HCT116 (cell line): ENCODE measurements around the gene FUNDC2. TPM values are rescaled to one million over a fixed set of nuclear protein-coding genes. Genes with fewer than 3 reads are reported as not detected.

ENCODE experiments used
- ATAC-seq: fragments of 200-7000 bp; cut with Tn5 transposase; 2 replicates; pipeline ENCODE4 v1.9.1; 2020; ENCODE audit warnings: mild to moderate bottlenecking, moderate library complexity
- BruUV-seq: library from RNA; stranded (reverse); fragments of 400-500 nt; replicated peaks from 2 replicates; lab custom pipeline; 2021; lab: Mats Ljungman, UMichigan
- CTCF ChIA-PET: fragments of 300-600 bp; sonication (Branson Sonifier 250); formaldehyde crosslinking; loops from one replicate; lab custom pipeline; 2021; ENCODE audit warnings: antibody characterized with exemption; lab: Charles Lee
- POLR2A ChIA-PET: fragments of 300-600, 350-600 bp; sonication (Branson Sonifier 250); formaldehyde crosslinking; loops from one replicate; lab custom pipeline; 2021; ENCODE audit warnings: antibody characterized with exemption; lab: Charles Lee
- RAD21 ChIA-PET, 2 experiments: fragments of 300-600 bp; sonication (Branson Sonifier 250); formaldehyde crosslinking; loops; one replicate each; lab custom pipeline; 2023; ENCODE audit warnings: low total read pairs in 2 of 2; ENCODE audit not compliant: uncharacterized antibody in 2 of 2, unreplicated experiment in 2 of 2, low non-redundant PET in 1 of 2; lab: Charles Lee
- DNase-seq: peaks from one replicate; pipeline ENCODE4 v3.0.0-alpha.2; 2010; ENCODE audit warnings: low read depth, low spot score
- H2AFZ ChIP-seq: fragments of 200-600 bp; shearing (Covaris generic), sonication (generic); 2 replicates; pipeline ENCODE4 v1.6.1; 2017; ENCODE audit warnings: low read depth, mixed run types, mixed read lengths, antibody characterized with exemption, low read length; ENCODE audit not compliant: poor library complexity, severe bottlenecking
- H3K27ac ChIP-seq: 2 replicates; pipeline ENCODE4 v1.5.1; 2012; ENCODE audit warnings: low read depth, low read length
- H3K27me3 ChIP-seq: fragments of 200-600 bp; sonication (generic); 2 replicates; pipeline ENCODE4 v1.6.1; 2016; ENCODE audit warnings: mixed run types, low read length, mixed read lengths; ENCODE audit not compliant: insufficient read depth
- H3K36me3 ChIP-seq, 2 experiments: fragments of 200-500 bp in 1 of 2; fragments of 200-600 bp in 1 of 2; sonication (Bioruptor generic) in 1 of 2; sonication (generic) in 1 of 2; 2 replicates each; pipeline versions ENCODE4 v1.5.1 to v1.6.1; 2014 to 2016; ENCODE audit warnings: low read length in 2 of 2, inconsistent platforms in 1 of 2, mixed read lengths in 1 of 2, mixed run types in 1 of 2; ENCODE audit not compliant: insufficient read depth in 2 of 2, control insufficient read depth in 1 of 2
- H3K4me1 ChIP-seq, 2 experiments: fragments of 200-600 bp in 1 of 2; sonication (generic) in 1 of 2; 2 replicates each; pipeline versions ENCODE4 v1.5.1 to v1.6.1; 2012 to 2017; ENCODE audit warnings: low read length in 2 of 2, inconsistent platforms in 1 of 2, mild to moderate bottlenecking in 1 of 2, mixed read lengths in 1 of 2, mixed run types in 1 of 2, moderate library complexity in 1 of 2; ENCODE audit not compliant: insufficient read depth in 2 of 2, control insufficient read depth in 1 of 2
- H3K4me2 ChIP-seq: fragments of 200-600 bp; sonication (generic); 2 replicates; pipeline ENCODE4 v1.6.1; 2017; ENCODE audit warnings: mixed run types, low read length, mixed read lengths
- H3K4me3 ChIP-seq, 2 experiments: fragments of 200-600 bp in 1 of 2; sonication (generic) in 1 of 2; replicated peaks in 1 of 2; 2 replicates each; pipeline ENCODE4 v1.5.1; 2011 to 2016; ENCODE audit warnings: low read length in 2 of 2, control low read depth in 1 of 2, low read depth in 1 of 2, mild to moderate bottlenecking in 1 of 2, mixed read lengths in 1 of 2, mixed run types in 1 of 2
- H3K79me2 ChIP-seq: fragments of 200-600 bp; sonication (generic); 2 replicates; pipeline ENCODE4 v1.6.1; 2017; ENCODE audit warnings: mild to moderate bottlenecking, mixed run types, low read length, moderate library complexity, mixed read lengths; ENCODE audit not compliant: insufficient read depth
- H3K9ac ChIP-seq: fragments of 200-600 bp; sonication (generic); 2 replicates; pipeline ENCODE4 v1.6.1; 2016; ENCODE audit warnings: low read length, mixed read lengths
- H3K9me2 ChIP-seq: fragments of 200-600 bp; sonication (generic), shearing (Covaris generic); 2 replicates; pipeline ENCODE4 v1.6.1; 2017; ENCODE audit warnings: mixed run types, mild to moderate bottlenecking, moderate library complexity; ENCODE audit not compliant: insufficient read depth
- H3K9me3 ChIP-seq, 2 experiments: fragments of 200-500 bp in 1 of 2; fragments of 200-600 bp in 1 of 2; sonication (Bioruptor generic) in 1 of 2; sonication (generic) in 1 of 2; 2 replicates each; pipeline ENCODE4 v1.6.1; 2014 to 2017; ENCODE audit warnings: low read length in 2 of 2, mixed read lengths in 2 of 2, inconsistent platforms in 1 of 2, low read depth in 1 of 2, mild to moderate bottlenecking in 1 of 2, mixed run types in 1 of 2, moderate library complexity in 1 of 2; ENCODE audit not compliant: control insufficient read depth in 1 of 2, insufficient read depth in 1 of 2
- H4K20me1 ChIP-seq: fragments of 200-600 bp; sonication (generic), shearing (Covaris generic); 2 replicates; pipeline ENCODE4 v1.6.1; 2017; ENCODE audit warnings: mixed run types, mild to moderate bottlenecking, moderate library complexity; ENCODE audit not compliant: insufficient read depth
- ATF3 ChIP-seq: IDR thresholded peaks from 2 replicates; pipeline ENCODE4 v1.6.1; 2012
- CBX3 ChIP-seq: IDR thresholded peaks from 2 replicates; pipeline ENCODE4 v1.6.1; 2012; ENCODE audit warnings: low read depth
- ELF1 ChIP-seq: IDR thresholded peaks from 2 replicates; pipeline ENCODE4 v1.6.1; 2012; ENCODE audit warnings: low read depth, borderline replicate concordance
- MAX ChIP-seq: IDR thresholded peaks from 2 replicates; pipeline ENCODE4 v1.6.1; 2012
- POLR2AphosphoS5 ChIP-seq: IDR thresholded peaks from 2 replicates; pipeline ENCODE4 v1.6.1; 2011; ENCODE audit warnings: mild to moderate bottlenecking, low read depth, low read length, moderate library complexity
- SRF ChIP-seq: IDR thresholded peaks from 2 replicates; pipeline ENCODE4 v1.6.1; 2012; ENCODE audit warnings: low read depth
- intact Hi-C: fragments of 100-400 bp; cut with micrococcal nuclease; formaldehyde crosslinking; loops from 2 replicates; pipeline ENCODE4 v1.10.0; 2022
- total RNA-seq: library from RNA; stranded (reverse); gene quantifications from one replicate; pipeline ENCODE4 v1.2.1, GENCODE V29; 2021; ENCODE audit not compliant: unreplicated experiment

FUNDC2 gene
- total RNA-seq, 1 experiment from 2014 or later = 32.5 TPM

- Histone ChIP-seq H3K9me2 (no peaks in the 10 kb centered on the region), H3K4me1 (peaks cover 8 to 19% of the 10 kb centered on the region in 2 experiments), H3K36me3 (no peaks in the 10 kb centered on the region), H3K4me3 (no peak overlapping the region), H3K4me2 (peak overlapping the region; percentile 78), H2AFZ (no peak overlapping the region), H3K79me2 (peaks cover 13% of the 10 kb centered on the region; the same call in 1 of the 2 replicates), H3K27me3 (no peaks in the 10 kb centered on the region), H3K9me3 (no peaks in the 10 kb centered on the region), H3K9ac (no peak overlapping the region; the same call in none of the 2 replicates), H3K27ac (no peak overlapping the region), H4K20me1 (no peaks in the 10 kb centered on the region)
- TF ChIP-seq ELF1 (no peak), ATF3 (no peak)
- ChIA-PET CTCF (no interaction called here), RAD21 (no interaction called here), POLR2A (no interaction called here)
- DNase-seq = no peak
- no TSS peak for BruUV-seq
- intact Hi-C loops = no loop called here
- ATAC-seq = no peak
Measured at GRCh38 chrX:155028877-155029291, 2.2 kb downstream of the FUNDC2 start.

- no TSS peak for BruUV-seq
- no peaks in the 10 kb centered on the region for H3K9me2 ChIP-seq
- H3K4me3 ChIP-seq = no peak overlapping the region
- H3K9ac ChIP-seq = no peak overlapping the region
- H4K20me1 ChIP-seq = no peaks in the 10 kb centered on the region
- H3K9me3 ChIP-seq = no peaks in the 10 kb centered on the region
- intact Hi-C loops = no loop called here
- TF ChIP-seq CBX3 (no peak), ATF3 (no peak), SRF (no peak), MAX (no peak), POLR2AphosphoS5 (no peak)
- H2AFZ ChIP-seq = no peak overlapping the region
- H3K79me2 ChIP-seq = peaks cover 13% of the 10 kb centered on the region; the same call in 1 of the 2 replicates
- H3K27me3 ChIP-seq = no peaks in the 10 kb centered on the region
- ChIA-PET POLR2A (no interaction called here), CTCF (no interaction called here), RAD21 (no interaction called here)
- ATAC-seq = no peak
- no peaks in the 10 kb centered on the region for H3K36me3 ChIP-seq
- H3K4me2 ChIP-seq = no peak overlapping the region
- peaks cover 6 to 16% of the 10 kb centered on the region in 2 experiments for H3K4me1 ChIP-seq
- no peak overlapping the region for H3K27ac ChIP-seq
- no peak for DNase-seq
Measured at GRCh38 chrX:155031657-155032056, 5.0 kb downstream of the FUNDC2 start.
